Measurements from ENCODE around the gene ATXN10.
"Not testable (repeated sequence)": the region's sequence is repeated elsewhere in the genome, so short reads cannot be mapped to it uniquely, and the experiment has no call there.

DNA sequence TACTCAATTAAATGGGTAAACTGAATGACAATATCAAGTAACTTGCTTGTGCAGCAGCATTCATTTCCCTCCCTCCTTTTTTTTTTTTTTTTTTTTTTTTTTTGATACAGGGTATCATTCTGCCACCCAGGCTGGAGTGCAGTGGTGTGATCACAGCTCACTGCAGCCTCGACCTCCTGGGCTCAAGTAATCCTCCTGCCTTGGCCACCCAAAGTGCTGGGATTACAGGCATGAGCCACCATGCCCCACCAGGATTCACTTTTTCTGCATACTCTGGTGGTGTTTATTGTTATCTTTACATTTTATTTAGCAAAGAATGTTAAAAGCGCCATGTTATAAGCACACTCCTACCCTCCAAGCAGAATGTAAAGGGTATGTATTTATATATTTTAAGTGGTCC lies 1.3 kb upstream of the ATXN10 start:
- TF ChIP-seq, protein P1, sequence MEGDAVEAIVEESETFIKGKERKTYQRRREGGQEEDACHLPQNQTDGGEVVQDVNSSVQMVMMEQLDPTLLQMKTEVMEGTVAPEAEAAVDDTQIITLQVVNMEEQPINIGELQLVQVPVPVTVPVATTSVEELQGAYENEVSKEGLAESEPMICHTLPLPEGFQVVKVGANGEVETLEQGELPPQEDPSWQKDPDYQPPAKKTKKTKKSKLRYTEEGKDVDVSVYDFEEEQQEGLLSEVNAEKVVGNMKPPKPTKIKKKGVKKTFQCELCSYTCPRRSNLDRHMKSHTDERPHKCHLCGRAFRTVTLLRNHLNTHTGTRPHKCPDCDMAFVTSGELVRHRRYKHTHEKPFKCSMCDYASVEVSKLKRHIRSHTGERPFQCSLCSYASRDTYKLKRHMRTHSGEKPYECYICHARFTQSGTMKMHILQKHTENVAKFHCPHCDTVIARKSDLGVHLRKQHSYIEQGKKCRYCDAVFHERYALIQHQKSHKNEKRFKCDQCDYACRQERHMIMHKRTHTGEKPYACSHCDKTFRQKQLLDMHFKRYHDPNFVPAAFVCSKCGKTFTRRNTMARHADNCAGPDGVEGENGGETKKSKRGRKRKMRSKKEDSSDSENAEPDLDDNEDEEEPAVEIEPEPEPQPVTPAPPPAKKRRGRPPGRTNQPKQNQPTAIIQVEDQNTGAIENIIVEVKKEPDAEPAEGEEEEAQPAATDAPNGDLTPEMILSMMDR (IDR thresholded peaks at IDR 0.05): not testable (repeated sequence)
- TF ChIP-seq POLR2A (IDR thresholded peaks at IDR 0.05): not testable (repeated sequence)
